ENCODE results near the gene GPR55.

GRCh38 chr2:230925879-230926765, 1.1 kb upstream of the GPR55 start:
- TF ChIP-seq EZH2 (IDR thresholded peaks at IDR 0.05; ENCODE audit: borderline replicate concordance, low read depth, low read length, poor library complexity, severe bottlenecking): no peak
- 0 out of 2 replicates have a peak, but pooled peaks have one; percentile 18 for TF ChIP-seq CTCF (conservative IDR thresholded peaks at IDR 0.05; ENCODE audit: low read depth, low read length)

Data from A673 (cell line).